KMS-11 (cell line): Measurements from ENCODE around the gene ICE2.

Experiments used
- H2AFZ ChIP-seq: fragments of 200-600 bp; sonication (generic); 2 replicates; pipeline ENCODE4 v1.6.1; 2016; ENCODE audit warnings: antibody characterized with exemption, mixed run types, low read depth
- H3K27ac ChIP-seq: fragments of 200-600 bp; sonication (generic); 2 replicates; pipeline ENCODE4 v1.6.1; 2016; ENCODE audit warnings: mild to moderate bottlenecking, mixed run types
- H3K27me3 ChIP-seq: fragments of 200-600 bp; sonication (generic); 2 replicates; pipeline ENCODE4 v1.6.1; 2017; ENCODE audit warnings: mild to moderate bottlenecking, low read depth, mixed run types, moderate library complexity; ENCODE audit not compliant: insufficient read depth
- H3K36me3 ChIP-seq: fragments of 200-600 bp; sonication (generic); 2 replicates; pipeline ENCODE4 v1.6.1; 2017; ENCODE audit warnings: mild to moderate bottlenecking, mixed run types; ENCODE audit not compliant: insufficient read depth
- H3K4me1 ChIP-seq: fragments of 200-600 bp; sonication (generic); 2 replicates; pipeline ENCODE4 v1.6.1; 2016; ENCODE audit warnings: mild to moderate bottlenecking, low read depth, mixed run types; ENCODE audit not compliant: poor library complexity, severe bottlenecking
- H3K4me2 ChIP-seq: fragments of 200-600 bp; sonication (generic); 2 replicates; pipeline ENCODE4 v1.7.0; 2016; ENCODE audit warnings: mild to moderate bottlenecking, mixed run types
- H3K4me3 ChIP-seq: fragments of 200-600 bp; sonication (generic); IDR thresholded peaks from 2 replicates; pipeline ENCODE4 v1.6.1; 2017; ENCODE audit warnings: low read depth, low read length, mixed read lengths; ENCODE audit not compliant: insufficient read depth
- H3K79me2 ChIP-seq: fragments of 200-600 bp; sonication (generic); 2 replicates; pipeline ENCODE4 v1.6.1; 2016; ENCODE audit warnings: low read depth, mixed run types; ENCODE audit not compliant: insufficient read depth
- H3K9ac ChIP-seq: fragments of 200-600 bp; sonication (generic); 2 replicates; pipeline ENCODE4 v1.6.1; 2016; ENCODE audit warnings: mild to moderate bottlenecking, mixed run types
- H4K20me1 ChIP-seq: fragments of 200-600 bp; sonication (generic); 2 replicates; pipeline ENCODE4 v1.6.1; 2016; ENCODE audit warnings: mild to moderate bottlenecking, mixed run types; ENCODE audit not compliant: insufficient read depth
- TF ChIP-seq, protein P1 (sequence below): fragments of 200-600 bp; sonication (generic); conservative IDR thresholded peaks from 2 replicates; pipeline ENCODE4 v1.6.1; 2017; ENCODE audit warnings: low read depth, mild to moderate bottlenecking, antibody characterized with exemption, low read length, moderate library complexity, mixed read lengths

The ICE2 gene

GRCh38 chr15:60444289-60444912 lies 34.5 kb downstream of the ICE2 start:
- Histone ChIP-seq H2AFZ (no peak overlapping the region), H3K4me2 (no peak overlapping the region), H3K4me1 (no peaks in the 10 kb centered on the region), H3K9ac (no peak overlapping the region), H3K27me3 (no peaks in the 10 kb centered on the region), H3K27ac (no peak overlapping the region), H3K79me2 (no peaks in the 10 kb centered on the region), H4K20me1 (no peaks in the 10 kb centered on the region), H3K36me3 (no peaks in the 10 kb centered on the region), H3K4me3 (no peak overlapping the region)
- TF ChIP-seq, protein P1, sequence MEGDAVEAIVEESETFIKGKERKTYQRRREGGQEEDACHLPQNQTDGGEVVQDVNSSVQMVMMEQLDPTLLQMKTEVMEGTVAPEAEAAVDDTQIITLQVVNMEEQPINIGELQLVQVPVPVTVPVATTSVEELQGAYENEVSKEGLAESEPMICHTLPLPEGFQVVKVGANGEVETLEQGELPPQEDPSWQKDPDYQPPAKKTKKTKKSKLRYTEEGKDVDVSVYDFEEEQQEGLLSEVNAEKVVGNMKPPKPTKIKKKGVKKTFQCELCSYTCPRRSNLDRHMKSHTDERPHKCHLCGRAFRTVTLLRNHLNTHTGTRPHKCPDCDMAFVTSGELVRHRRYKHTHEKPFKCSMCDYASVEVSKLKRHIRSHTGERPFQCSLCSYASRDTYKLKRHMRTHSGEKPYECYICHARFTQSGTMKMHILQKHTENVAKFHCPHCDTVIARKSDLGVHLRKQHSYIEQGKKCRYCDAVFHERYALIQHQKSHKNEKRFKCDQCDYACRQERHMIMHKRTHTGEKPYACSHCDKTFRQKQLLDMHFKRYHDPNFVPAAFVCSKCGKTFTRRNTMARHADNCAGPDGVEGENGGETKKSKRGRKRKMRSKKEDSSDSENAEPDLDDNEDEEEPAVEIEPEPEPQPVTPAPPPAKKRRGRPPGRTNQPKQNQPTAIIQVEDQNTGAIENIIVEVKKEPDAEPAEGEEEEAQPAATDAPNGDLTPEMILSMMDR: no peak; the same call in 1 of the 2 replicates

GRCh38 chr15:60442763-60443162 lies 36.2 kb downstream of the ICE2 start:
- H3K4me1 ChIP-seq: no peaks in the 10 kb centered on the region
- H3K79me2 ChIP-seq: no peaks in the 10 kb centered on the region
- H3K4me3 ChIP-seq: no peak overlapping the region
- TF ChIP-seq, protein P1: no peak
- no peaks in the 10 kb centered on the region for H3K27me3 ChIP-seq
- no peak overlapping the region for H3K4me2 ChIP-seq
- no peak overlapping the region for H2AFZ ChIP-seq
- no peak overlapping the region for H3K9ac ChIP-seq
- H3K27ac ChIP-seq: no peak overlapping the region
- no peaks in the 10 kb centered on the region for H4K20me1 ChIP-seq
- H3K36me3 ChIP-seq: no peaks in the 10 kb centered on the region

- H3K79me2 ChIP-seq: no peaks in the 10 kb centered on the region
- no peaks in the 10 kb centered on the region for H4K20me1 ChIP-seq
- H3K4me2 ChIP-seq: no peak overlapping the region
- TF ChIP-seq, protein P1: no peak
- no peak overlapping the region for H3K27ac ChIP-seq
- no peaks in the 10 kb centered on the region for H3K36me3 ChIP-seq
- H3K4me1 ChIP-seq: no peaks in the 10 kb centered on the region
- H3K4me3 ChIP-seq: no peak overlapping the region
- no peaks in the 10 kb centered on the region for H3K27me3 ChIP-seq
- H2AFZ ChIP-seq: no peak overlapping the region
- H3K9ac ChIP-seq: no peak overlapping the region
Measured at GRCh38 chr15:60442031-60442650, 36.8 kb downstream of the ICE2 start.

DNA sequence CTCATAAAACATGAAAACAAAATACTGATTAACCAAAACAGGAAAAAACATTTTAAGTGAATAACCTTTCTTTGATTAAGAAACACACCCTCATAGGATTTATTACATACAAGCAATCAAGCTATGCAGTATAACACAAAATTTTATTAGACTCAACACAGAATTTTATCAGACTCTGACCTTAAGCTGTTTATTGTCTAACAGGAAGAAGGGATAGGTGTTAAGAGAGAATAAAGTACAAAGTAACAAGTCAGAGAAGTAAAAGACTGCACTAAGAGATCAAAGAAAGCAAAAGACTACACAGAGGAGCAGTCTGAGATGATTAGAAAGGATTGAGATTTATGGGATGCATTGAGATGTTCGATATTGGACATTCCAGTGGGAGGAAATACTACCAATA lies 37.6 kb downstream of the ICE2 start:
- H3K4me2 ChIP-seq: no peak overlapping the region
- TF ChIP-seq, protein P1: no peak
- H3K4me3 ChIP-seq: no peak overlapping the region
- no peak overlapping the region for H3K9ac ChIP-seq
- H3K79me2 ChIP-seq: no peaks in the 10 kb centered on the region
- no peaks in the 10 kb centered on the region for H3K27me3 ChIP-seq
- H2AFZ ChIP-seq: no peak overlapping the region
- no peaks in the 10 kb centered on the region for H3K4me1 ChIP-seq
- no peaks in the 10 kb centered on the region for H4K20me1 ChIP-seq
- H3K36me3 ChIP-seq: no peaks in the 10 kb centered on the region
- no peak overlapping the region for H3K27ac ChIP-seq
